ENCODE measurements around the gene MPRIP.
"Not testable (repeated sequence)": the region's sequence is repeated elsewhere in the genome, so short reads cannot be mapped to it uniquely, and the experiment has no call there.

MPRIP gene

DNA sequence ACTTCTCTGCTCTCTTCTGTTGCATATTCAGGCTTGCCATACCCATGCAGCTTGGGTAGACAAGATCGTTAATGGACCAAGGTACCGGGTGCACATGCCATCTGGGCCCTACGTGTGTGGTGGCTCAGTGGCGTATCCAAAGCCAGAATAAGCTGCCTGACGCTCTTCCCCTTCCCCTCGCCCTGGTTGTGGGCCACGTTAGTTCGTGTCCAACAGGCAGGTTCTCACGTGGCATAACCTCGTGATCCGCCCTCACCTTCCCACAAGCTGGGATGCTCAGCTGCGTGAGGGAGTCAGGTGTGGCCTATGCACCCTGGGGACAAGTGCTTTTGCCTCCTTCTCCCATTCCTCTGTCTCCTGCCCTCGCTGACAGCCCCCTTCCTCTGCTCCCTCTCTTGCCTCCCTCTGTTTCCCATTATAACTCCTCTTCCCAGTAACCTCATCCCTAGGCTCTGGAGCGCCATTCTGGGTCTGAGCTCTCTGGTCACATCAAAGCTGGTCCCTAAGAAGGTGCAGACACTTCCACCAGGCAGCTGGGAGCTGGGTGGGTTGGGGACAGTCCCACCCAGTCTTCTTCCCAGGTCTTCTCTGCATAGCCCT lies 86.3 kb downstream of the MPRIP start:
- TF ChIP-seq, protein P1, sequence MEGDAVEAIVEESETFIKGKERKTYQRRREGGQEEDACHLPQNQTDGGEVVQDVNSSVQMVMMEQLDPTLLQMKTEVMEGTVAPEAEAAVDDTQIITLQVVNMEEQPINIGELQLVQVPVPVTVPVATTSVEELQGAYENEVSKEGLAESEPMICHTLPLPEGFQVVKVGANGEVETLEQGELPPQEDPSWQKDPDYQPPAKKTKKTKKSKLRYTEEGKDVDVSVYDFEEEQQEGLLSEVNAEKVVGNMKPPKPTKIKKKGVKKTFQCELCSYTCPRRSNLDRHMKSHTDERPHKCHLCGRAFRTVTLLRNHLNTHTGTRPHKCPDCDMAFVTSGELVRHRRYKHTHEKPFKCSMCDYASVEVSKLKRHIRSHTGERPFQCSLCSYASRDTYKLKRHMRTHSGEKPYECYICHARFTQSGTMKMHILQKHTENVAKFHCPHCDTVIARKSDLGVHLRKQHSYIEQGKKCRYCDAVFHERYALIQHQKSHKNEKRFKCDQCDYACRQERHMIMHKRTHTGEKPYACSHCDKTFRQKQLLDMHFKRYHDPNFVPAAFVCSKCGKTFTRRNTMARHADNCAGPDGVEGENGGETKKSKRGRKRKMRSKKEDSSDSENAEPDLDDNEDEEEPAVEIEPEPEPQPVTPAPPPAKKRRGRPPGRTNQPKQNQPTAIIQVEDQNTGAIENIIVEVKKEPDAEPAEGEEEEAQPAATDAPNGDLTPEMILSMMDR (conservative IDR thresholded peaks at IDR 0.05): no peak
- no peak overlapping the region for H3K27ac ChIP-seq

DNA sequence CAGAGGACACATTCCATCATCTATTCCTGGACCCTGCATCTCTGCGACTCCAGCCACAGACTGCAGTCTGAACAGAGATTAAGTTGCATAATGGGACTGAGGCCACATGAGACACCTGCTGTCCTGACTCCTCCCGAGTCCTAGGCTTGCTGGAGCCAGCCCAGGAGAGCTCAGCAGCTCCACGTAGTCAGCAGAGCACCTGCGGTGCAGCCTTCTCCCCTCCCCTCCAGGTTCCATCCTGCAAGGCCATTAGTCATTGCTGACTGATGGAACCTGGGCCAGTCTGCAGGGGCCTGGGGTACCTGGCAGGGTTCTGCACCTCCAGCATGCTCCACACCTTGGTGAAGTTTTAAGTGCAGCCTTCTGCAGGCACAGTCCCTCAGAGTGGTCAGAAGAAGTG lies 87.2 kb downstream of the MPRIP start:
- H3K27ac ChIP-seq: no peak overlapping the region
- TF ChIP-seq, protein P1 (conservative IDR thresholded peaks at IDR 0.05): no peak

DNA sequence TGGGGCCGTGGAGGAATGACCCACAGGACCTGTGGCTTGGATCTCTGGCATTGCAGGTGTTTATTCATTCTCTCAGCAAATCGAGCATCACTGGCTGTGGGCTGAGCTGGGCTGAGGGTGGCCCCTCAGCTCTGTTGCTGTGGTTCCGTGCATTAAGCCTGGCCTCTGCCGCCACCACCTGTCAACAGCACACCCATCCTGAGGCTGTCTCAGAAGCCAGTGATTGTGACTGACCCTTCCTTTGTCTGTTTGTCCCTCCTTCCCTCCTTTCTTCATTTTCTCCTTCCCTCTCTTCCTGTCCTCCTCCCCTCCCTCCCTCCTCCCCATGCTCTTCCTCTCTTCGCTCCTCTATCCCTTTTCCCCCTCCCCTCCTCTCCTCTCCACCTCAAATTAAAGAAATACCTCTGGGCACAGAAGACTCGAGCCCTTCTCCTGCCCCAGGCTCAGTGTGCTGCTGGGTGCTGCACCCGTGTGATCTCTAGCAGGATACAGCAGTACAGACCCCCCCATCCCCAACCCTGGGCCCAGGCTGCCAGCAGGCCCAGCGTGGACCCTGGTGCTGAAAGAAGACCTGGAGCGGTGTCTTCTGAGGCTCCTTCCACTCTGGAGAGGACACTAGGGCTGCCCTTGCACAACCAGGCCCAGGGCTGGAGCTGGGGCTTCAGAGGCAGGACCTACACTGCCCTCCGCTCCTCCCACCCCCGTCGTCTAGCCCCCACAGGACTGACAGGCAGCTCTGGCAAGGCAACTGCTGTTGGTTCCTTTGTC lies 88.0 kb downstream of the MPRIP start:
- no peak overlapping the region for H3K27ac ChIP-seq
- TF ChIP-seq, protein P1 (conservative IDR thresholded peaks at IDR 0.05): no peak

DNA sequence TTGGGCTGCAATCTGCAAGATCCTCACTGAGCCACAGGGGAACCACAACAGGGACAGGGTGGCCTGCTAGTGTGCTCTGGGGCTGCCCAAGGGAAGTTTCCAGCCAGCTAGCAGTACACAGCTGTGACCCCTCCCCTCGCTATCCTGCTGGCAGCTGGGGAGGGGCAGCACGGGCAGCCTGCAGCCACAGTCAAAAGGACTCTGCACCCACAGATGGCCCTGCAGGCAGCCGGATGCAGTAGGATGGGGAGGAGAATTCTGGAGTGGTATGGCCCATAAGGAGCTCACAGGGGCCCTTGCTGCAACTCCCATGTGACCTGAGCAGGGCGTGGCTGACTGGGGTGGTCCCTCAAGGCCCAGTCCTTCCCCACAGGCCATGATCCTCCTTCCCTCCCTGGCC lies 89.6 kb downstream of the MPRIP start:
- TF ChIP-seq, protein P1 (conservative IDR thresholded peaks at IDR 0.05): no peak
- H3K27ac ChIP-seq: no peak overlapping the region

DNA sequence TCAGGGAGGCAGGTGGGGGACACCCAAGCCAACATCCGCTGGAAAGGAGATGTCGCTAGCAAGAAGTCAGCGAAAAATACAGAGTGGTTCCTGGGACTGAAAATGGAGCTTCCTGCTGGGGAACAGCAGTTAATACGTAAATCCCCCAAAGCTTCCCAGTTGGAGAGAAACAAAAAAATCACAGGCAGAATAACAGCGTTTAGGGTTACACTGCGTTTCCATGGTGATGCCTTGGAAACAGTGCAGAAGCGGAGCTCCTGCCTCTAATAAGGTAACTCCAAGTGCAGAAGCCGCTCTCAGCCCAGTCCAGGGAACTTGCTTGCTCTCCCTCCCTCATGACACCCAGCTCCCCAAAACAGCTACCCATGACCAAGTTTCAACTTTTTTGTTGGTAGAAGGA lies 90.5 kb downstream of the MPRIP start:
- TF ChIP-seq, protein P1 (conservative IDR thresholded peaks at IDR 0.05): no peak
- no peak overlapping the region for H3K27ac ChIP-seq

DNA sequence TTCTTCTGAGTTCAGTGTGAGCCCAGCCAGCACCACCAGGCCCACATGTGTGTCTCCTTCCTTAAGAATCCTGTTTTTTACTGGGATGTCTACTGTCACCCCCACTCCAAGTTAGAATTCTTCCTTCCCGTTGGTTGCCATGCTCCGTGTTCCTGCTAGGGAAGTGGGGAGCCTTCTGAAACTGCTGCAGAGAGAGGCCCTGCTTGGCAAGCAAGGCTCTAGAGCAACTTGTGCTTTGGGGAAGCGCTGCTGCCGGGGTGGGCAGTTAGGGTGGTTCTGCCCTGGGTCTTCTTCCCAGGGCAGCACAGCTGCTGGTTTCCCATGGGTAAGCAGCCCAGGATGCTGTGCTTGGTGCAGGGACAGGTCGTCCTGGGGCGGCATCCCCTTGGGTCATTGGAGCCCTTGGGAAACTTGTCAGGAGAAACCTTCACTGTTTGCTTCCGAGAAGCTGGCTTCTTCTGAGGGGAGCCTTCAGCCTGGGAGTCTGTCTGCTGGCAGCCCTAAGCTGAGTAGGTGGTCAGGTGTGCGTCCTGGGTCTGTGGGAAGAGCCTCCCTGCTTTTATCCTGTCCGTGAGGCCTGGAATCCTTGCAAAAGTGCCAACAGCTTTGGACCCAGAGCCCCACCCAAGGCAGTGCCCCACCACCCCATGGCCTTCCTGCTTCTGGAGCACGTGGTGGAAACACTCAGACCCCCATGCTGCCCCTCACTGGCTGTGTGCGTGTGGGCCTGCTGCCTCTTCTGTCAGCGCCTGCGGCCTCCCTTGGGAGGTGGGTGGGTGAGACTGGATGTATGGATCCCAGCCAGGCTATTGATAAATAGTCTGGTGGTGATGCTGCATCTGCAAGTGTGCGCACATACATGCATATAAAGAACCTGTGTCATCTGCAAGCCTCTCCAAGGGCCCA lies 92.0 kb downstream of the MPRIP start:
- TF ChIP-seq, protein P1 (conservative IDR thresholded peaks at IDR 0.05): no peak
- 0 out of 2 replicates have a peak overlapping the region, but pooled peaks have one; percentile 20 for H3K27ac ChIP-seq

DNA sequence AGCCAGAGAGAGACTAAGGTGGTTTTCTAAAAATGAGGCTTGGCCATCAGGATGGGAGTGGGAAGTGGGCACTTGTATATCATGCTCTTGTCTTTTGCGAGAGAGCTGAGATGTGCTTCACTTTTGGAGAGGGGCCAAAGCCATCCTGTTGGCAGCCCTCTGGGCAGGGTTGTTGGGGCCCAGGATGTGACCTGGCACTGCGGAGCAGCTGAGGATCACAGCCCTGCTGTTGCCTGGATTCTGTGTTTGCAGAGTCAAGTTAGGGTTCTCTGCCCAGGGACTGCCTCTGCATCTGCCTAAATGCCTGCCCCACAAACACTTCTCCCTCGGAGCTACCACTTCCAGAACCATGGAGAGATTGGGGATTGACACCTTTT lies 92.7 kb downstream of the MPRIP start:
- TF ChIP-seq, protein P1 (conservative IDR thresholded peaks at IDR 0.05): no peak
- 0 out of 2 replicates have a peak overlapping the region, but pooled peaks have one; percentile 20 for H3K27ac ChIP-seq

DNA sequence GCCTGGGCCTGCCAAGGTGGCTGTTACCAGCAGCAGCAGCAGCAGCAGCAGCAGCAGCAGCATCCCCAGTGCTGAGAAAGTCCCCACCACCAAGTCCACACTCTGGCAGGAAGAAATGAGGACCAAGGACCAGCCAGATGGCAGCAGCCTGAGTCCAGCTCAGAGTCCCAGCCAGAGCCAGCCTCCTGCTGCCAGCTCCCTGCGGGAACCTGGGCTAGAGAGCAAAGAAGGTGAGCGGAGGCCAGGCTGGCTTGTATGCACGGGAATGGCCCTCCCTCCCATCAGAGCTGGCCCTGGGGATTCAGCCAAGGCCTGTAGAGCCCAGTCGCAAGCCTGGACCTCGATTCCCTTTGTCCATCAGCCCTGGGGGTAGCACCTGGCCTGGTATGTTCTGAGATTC lies 94.0 kb downstream of the MPRIP start:
- H3K27ac ChIP-seq: not testable (repeated sequence)
